HG02610 (cell line): ENCODE measurements around the gene GPC2.
"Not testable (repeated sequence)": the region's sequence is repeated elsewhere in the genome, so short reads cannot be mapped to it uniquely, and the experiment has no call there.

Source experiments
- ATAC-seq: cut with Tn5 transposase; IDR thresholded peaks from one replicate; pipeline ENCODE4 v1.9.1; 2021; ENCODE audit warnings: mild to moderate bottlenecking, moderate library complexity; ENCODE audit not compliant: unreplicated experiment

The GPC2 gene, protein sequence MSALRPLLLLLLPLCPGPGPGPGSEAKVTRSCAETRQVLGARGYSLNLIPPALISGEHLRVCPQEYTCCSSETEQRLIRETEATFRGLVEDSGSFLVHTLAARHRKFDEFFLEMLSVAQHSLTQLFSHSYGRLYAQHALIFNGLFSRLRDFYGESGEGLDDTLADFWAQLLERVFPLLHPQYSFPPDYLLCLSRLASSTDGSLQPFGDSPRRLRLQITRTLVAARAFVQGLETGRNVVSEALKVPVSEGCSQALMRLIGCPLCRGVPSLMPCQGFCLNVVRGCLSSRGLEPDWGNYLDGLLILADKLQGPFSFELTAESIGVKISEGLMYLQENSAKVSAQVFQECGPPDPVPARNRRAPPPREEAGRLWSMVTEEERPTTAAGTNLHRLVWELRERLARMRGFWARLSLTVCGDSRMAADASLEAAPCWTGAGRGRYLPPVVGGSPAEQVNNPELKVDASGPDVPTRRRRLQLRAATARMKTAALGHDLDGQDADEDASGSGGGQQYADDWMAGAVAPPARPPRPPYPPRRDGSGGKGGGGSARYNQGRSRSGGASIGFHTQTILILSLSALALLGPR

DNA sequence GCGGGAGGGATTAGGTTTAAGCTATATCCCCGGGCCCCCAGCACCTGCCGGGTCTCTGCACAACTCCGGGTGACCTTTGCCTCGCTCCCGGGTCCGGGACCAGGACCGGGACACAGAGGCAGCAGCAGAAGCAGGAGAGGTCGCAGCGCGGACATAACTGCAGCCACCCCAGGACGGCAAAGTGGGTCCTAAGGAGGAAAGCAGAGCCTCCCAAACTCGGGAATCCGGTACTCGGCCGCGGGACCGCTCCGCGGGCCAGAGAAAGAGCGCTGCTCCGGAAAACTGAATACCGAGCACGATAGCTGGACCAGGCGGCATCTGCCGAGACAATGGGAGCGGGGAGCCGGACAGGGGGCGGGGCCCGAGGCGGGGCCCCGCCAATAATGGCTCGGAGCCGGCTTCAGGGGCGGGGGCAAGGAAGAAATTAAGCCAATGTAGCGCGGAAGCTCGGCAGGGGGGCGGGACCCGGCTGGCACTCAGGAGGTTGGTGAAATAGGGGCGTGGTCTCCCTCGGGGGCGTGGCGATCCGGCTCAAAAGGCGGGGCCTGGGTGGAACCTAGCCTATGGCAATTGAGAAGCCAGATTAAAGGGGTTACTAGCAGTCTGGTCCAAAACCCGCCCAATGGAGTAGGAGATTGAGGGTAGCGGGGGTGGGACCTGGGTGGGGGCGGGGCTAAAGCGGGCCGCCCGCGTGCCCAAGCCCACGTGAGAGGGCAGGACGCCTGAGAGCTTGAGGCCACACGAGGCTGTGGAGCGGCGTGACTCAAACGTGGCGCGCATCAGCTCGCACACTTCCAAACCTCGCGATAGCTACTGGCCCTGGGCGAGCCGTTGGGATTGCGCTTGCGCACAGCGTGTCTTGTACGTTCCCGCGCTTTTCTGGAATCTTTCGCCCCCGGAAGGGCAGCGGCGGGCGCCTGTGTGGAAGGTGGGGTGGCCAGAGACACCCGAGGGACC lies at the start of gene GPC2, which contains the start of gene STAG3:
Gene GPC2 (minus strand): TSS at position 337 of the 957 bp plus-strand sequence. CDS start 182 bp downstream, at position 155.
Gene STAG3 (plus strand): TSS at position 874 of the 957 bp plus-strand sequence. CDS start 2,639 bp downstream, outside the sequence.
- peak; percentile 85 for ATAC-seq

DNA sequence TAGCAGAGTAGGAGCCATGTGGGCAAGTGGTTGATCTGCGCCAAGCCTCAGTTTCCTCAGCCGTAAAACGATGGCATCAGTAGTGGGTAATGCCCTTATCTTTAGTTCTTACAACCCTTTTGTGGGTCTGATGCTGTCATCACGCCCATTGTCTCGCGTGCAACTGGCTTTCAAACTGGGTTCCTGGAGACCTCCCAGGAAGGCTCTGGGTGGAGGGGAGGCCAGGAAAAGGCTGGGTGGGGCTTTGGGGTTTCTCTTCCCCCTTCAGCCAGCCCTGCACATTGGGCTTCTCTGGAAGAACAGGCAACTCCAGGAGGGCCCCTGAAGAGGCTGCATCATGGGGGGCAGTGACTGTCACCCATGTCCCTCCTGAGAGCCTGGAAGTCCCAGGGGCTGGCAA lies 47.7 kb upstream of the GPC2 start:
- not testable (repeated sequence) for ATAC-seq

DNA sequence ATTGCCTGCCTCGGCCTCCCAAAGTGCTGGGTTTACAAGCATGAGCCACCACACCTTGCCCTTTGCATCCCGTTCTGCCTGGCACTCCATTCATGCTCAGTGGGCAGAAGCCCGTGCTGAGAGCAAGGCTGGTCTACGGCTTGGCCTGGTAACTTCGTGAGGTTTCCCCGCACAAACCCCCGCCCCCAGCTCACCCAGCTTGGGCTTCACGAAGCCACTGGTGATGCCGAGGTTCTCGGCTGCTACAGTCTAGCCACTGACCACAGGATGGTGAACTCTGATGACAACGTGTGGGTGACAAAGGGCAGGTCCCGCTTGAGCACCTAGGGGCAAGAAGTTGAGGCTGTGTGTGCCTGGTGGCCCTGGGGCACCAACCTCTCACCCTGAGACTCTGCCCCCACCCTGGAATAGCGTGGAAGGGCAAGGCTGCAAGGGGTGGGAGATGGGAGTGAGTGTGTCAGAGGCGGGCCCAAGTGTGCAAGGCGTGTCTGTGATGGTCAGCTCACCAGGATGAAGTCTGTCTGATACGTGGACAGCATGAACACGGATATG lies 46.3 kb upstream of the GPC2 start:
- ATAC-seq: not testable (repeated sequence)

DNA sequence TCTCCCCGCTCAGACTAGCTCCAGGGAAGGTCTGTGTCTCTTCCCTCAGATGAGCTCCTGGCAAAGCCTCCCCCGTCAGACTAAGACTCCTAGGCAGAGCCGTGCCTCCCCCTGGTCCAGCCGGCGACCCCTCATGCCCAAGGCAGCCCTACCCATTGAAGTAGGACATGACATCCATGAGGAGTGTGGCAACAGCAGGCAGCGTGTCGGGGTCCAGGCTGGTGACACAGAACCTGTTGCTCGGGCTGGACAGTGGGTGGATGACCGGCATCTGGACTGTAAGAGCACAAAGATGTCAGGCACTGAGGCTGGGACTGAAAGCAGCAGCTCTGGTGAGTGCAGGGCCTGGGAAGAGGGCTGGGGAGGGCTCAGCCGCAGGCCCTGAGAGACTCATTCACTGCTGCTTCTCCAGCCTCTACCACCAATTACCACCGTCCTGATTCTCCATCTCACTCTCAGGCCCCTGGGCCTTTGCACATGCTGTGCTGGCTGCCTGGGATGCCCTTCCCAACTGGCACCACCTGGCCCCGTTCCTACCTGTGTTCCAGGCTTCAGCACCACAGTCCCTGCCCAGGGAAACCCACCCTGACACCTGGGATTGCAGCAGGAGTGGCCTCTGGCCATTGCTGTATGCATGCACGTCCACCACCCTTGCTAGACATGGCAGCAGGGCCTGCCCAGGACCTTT lies 45.4 kb upstream of the GPC2 start:
- ATAC-seq: no peak

DNA sequence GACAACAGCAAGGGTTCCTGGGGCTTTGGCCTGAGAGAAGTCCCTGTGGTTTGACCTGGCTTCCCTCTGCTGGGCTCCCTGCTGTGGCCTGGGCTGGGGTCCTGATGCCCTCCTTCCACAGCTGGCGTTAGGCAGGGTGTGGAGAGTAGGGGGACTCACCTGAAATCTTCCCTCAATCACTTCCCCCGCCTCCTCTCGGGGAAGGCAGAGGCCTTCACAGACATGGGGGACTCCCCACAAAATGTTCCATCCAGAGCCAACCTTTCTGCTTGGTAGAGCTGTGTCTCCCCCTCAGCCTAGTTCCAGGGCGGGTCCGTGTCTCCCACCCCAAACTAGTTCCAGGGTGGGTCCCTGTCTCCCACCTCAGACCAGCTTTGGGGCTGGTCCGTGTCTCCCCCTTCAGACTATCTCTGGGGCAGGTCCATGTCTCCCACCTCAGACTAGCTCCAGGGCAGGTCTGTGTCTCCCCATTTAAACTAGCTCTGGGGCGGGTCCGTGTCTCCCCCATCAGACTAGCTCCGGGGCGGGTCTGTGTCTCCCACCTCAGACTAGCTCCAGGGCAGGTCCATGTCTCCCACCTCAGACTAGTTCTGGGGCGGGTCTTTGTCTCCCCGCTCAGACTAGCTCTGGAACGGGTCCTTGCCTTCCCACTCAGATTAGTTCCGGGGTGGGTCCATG lies 44.7 kb upstream of the GPC2 start:
- ATAC-seq: no peak

DNA sequence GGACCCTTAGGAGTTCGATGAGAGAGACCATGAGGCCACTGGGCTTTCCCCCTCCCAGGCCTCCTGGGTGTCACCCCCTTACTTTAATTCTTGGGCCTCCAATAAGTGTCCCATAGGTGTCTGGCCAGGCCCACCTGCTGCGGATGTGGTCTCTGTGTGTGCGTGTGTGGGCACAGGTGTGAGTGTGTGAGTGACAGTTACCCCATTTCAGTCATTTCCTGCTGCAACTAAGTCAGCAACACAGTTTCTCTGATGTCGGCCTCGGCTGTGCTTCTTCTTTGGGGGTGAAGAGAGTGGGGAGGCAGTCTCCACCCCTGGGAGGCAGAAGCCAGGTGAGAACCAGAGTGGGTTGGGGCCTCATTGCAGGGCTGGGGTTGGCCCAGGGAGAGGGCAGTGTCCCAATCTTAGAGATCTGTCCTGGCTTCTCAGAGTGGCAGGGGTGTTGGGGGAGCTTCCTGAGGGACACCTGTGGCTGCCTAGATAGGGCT lies 44.1 kb upstream of the GPC2 start:
- peak; percentile 43 for ATAC-seq

DNA sequence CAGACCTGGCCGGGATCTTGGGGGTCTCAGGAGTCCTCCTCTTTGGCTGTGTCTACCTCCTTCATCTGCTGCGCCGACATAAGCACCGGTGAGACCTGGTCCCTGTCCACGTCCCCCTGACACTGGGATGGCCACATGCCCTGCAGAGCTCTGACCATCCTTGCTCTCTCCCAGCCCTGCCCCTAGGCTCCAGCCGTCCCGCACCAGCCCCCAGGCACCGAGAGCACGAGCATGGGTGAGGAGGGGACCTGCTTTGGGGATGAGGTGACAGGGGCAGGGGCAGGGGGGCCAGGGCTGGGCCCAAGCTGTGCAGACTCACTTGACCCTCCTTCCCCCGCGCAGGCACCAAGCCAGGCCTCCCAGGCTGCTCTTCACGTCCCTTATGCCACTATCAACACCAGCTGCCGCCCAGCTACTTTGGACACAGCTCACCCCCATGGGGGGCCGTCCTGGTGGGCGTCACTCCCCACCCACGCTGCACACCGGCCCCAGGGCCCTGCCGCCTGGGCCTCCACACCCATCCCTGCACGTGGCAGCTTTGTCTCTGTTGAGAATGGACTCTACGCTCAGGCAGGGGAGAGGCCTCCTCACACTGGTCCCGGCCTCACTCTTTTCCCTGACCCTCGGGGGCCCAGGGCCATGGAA lies 43.5 kb upstream of the GPC2 start:
- no peak for ATAC-seq

DNA sequence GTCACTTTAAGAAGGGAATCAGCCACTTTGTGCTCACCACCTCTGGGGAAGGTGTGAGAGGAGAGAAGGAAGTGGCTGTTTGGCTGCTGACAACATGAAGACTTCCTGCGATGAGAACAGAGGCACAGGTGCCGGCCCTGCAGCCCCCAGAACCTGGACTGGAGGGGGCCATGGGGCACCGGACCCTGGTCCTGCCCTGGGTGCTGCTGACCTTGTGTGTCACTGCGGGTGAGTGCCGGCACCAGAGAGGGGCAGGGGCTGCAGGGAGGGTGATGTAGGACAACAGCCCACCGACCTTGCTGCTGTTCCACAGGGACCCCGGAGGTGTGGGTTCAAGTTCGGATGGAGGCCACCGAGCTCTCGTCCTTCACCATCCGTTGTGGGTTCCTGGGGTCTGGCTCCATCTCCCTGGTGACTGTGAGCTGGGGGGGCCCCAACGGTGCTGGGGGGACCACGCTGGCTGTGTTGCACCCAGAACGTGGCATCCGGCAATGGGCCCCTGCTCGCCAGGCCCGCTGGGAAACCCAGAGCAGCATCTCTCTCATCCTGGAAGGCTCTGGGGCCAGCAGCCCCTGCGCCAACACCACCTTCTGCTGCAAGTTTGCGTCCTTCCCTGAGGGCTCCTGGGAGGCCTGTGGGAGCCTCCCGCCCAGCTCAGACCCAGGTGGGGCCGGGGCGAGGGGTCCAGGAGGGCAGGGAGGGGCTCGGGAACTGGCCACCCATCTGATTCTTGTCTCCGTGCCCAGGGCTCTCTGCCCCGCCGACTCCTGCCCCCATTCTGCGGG lies 42.8 kb upstream of the GPC2 start, which contains the start of gene PVRIG:
Gene PVRIG (plus strand): TSS at position 149 of the 785 bp plus-strand sequence. CDS start 22 bp downstream, at position 171.
- ATAC-seq: not testable (repeated sequence)

DNA sequence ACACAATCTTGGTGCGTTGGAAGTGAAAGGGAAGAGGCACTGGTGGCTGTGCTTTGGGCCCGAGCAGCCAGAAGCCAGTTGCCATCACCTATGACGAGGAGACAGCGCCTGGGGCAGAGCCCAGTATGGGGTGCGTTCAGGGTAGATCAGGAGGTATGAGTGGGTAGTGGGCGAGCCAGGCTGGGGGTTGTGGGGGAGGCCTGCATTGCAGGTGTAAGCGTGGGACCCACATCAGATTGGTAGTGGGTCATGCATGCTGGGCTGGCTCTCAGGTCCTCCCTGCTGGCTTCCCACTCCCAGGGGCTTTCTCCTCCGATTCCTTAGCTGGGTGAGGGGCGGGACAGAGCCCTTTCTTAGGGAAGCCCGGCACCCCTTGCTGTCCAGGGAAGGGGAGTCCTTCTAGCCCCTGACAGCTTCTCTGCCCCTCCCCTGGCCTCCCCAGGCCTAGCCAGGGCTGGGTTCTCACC lies 42.1 kb upstream of the GPC2 start:
- no peak for ATAC-seq

DNA sequence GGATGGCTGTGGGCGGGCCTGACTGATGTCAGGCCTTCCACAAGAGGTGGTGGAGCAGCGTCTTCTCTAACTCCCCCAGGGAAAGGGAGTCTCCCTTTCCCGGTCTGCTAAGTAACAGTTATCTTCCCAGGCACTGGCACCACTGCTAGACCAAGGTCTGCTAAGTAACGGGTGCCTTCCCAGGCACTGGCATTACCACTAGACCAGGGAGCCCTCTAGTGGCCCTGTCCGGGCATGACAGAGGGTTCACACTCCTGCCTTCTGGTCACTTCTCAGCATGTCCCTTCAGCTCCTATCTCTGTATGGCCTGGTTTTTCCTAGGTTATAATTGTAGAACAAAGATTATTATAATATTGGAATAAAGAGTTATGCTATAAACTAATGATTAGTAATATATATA lies 40.8 kb upstream of the GPC2 start:
- ATAC-seq: peak; percentile 19

DNA sequence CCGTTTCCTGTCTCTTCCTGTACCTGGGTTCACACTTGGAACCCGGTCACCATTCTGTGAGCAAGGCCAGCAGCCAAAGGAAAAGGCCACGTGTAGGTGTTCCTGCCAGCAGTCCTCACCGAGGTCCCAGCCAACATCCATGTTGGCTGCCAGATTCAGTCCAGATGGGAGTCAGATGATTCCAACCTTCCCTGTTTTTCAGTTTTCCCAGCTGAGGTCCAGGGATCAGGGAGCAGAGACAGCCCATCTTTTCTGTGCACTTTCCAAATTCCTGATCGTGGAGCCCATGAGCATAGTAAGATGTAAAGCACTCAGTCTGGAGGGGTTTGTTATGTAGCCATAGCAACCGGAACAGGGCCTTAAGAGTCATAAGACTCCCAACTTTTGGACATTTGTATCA lies 38.7 kb upstream of the GPC2 start:
- ATAC-seq: no peak

DNA sequence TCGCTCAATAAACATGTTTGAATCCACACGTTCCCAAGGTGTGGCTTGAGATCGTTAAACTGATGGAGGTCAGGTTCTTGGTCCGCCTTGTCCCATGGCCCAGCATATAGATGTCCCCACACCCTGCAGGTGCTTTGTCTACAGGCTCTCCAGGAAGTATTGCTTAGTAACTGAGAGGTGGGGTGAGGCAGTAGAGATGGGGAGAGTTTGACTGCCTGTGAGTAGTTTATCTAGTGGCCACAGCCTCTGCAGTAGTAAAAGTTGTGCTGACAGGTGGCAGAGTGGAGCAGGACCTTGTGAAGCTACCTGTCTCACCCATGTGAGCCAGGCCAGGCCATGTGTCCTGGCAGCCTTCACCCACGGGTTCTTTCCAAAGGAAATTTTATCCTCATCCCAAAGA lies 37.2 kb upstream of the GPC2 start:
- not testable (repeated sequence) for ATAC-seq

DNA sequence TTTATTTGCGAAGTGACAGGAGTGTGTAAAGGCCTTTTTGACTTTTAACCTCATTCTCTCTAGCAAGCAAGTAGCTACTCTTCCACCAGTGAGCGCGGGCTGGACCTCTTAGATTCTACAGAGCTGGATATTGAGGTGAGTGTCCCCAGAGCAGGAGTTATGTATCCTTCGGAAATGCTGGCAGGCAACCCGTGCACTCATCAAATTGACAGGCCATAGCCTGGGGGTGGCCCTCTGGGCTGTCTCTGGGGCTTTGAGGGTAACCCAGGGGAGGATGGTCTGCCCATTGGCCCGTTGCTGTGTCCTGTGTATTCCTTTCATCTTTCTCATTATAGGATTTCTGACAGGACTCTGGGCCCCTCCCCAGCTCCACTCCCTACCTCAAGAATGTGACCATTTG lies 36.5 kb upstream of the GPC2 start:
- no peak for ATAC-seq

DNA sequence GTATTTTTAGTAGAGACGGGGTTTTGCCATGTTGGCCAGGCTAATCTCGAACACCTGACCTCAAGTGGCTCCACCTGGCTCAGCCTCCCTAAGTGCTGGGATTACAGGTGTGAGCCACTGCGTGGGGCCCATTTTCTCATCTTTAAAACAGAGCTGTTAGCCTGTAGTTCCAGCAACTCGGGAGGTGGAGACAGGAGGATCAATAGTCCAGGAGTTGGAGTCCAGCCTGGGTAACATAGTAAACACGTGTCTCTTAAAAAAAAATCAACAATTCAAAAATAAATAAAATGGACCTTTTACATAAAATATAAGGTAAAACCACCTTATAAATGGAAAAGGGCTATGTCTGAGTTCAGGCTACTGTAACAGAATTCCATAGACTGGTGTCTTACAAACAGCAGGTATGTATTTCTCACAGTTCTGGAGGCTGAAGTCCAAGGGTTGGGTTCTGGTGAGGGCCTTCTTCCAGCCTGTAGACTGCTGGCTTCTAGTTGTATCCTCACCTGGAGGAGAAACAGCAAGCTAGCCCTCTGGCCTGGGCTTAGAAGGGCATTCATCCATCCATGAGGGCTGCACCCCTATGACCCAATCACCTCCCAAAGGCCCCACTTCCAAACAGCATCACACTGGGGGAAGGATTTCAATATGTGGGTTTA lies 35.6 kb upstream of the GPC2 start:
- ATAC-seq: no peak

DNA sequence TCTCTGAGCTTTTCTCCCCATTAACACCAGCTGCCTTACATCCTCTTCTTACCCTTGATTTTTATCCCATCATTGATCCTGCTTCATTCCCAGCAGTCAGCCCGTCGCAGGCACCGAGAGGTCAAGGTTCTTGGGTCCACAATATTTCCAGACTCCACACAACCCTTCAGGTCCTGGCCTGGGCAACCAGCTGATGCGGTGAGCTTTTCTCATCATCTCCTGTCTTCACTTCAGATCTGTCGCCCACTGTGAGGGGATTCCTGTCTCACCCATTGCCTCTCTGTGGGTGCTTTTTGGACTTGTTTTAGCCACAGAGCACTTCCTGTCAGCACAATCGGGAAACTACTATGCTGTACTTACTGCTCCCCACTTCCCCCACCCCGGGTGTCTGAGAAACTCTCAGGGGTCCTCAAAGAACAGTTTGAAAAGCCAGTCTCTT lies 34.2 kb upstream of the GPC2 start:
- ATAC-seq: peak; percentile 54

DNA sequence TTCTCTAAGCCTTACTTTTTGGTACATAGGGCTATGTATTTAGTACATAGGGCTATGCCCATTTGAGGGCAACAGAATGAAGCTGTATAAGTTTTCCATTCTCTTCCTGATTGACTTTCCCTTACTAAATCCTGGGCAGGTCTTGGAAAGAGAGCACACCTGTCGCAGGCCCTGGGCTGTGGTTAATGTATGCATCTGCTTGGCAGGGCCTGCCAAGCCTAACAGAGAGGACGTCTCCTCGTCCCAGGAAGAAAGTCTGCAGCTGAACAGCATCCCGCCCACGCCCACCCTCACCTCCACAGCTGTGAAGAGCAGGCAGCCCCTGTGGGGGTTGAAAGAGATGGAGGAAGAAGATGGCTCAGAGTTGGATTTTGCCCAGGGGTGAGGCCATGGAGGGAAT lies 33.6 kb upstream of the GPC2 start:
- ATAC-seq: no peak

DNA sequence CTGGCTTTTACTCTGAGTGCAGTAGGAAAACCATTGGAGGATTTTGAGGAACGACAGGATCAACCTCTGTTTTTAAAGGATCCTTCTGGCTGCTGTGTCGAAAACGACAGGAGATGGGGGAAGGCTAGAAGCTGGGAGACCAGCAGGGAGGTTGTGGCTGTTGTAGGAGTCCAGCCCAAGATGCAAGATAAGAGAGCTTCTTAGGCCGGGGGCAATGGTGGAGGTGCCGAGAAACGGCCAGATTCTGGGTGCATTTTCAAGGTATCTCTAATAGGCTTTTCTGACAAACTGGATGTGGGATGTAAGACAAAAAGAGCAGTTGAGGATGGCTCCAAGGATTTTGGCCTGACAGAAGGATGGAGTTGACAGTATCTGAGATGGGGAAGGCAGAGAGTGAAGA lies 32.3 kb upstream of the GPC2 start:
- no peak for ATAC-seq
